GM06990 (cell line): ENCODE measurements around the gene TMEM164.

ENCODE experiments used
- DNase-seq: peaks from one replicate; pipeline ENCODE4 v3.0.0-alpha.2; 2011; ENCODE audit not compliant: insufficient read length; ENCODE audit errors: extremely low read depth
- H3K27me3 ChIP-seq: replicated peaks from 2 replicates; pipeline ENCODE4 v1.6.0; 2011; ENCODE audit warnings: low read length; ENCODE audit not compliant: control insufficient read depth, insufficient read depth
- H3K36me3 ChIP-seq: 2 replicates; pipeline ENCODE4 v1.5.1; 2011; ENCODE audit warnings: low read length; ENCODE audit not compliant: control insufficient read depth, insufficient read depth
- H3K4me3 ChIP-seq: replicated peaks from 2 replicates; pipeline ENCODE4 v1.5.1; 2011; ENCODE audit warnings: low read depth, mild to moderate bottlenecking, control low read depth, low read length
- CTCF ChIP-seq: IDR thresholded peaks from 2 replicates; pipeline ENCODE4 v1.5.1; 2011; ENCODE audit warnings: low read length, control low read depth, mild to moderate bottlenecking, inconsistent platforms; ENCODE audit not compliant: insufficient read depth, poor library complexity, severe bottlenecking

The TMEM164 gene

GRCh38 chrX:109990582-109991276 is 12.2 kb upstream of the TMEM164 start:
- no peak overlapping the region for H3K4me3 ChIP-seq
- H3K27me3 ChIP-seq: no peaks in the 10 kb centered on the region
- DNase-seq: no peak
- H3K36me3 ChIP-seq: no peaks in the 10 kb centered on the region
- TF ChIP-seq CTCF: no peak

DNA sequence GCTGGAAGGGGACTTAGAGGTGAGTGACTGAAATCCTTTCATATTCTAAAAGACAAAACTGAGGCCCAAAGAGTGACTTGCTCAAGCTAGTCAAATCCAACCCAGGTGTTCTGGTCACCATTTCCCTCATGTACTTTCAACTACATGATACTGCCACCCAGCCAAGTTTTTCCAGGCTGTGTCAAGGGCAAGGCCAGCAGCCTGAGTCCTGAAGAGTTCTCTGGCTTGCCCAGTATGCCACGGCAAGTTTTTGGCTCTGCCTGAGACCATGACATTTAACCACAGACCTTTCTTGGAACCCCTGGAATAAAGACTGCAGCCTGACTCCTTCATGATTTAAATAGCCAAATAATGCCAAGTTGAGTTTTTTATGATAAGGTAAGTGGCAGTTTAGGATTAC is 10.7 kb upstream of the TMEM164 start:
- Histone ChIP-seq H3K4me3 (no peak overlapping the region), H3K36me3 (no peaks in the 10 kb centered on the region), H3K27me3 (no peaks in the 10 kb centered on the region)
- DNase-seq: no peak
- no peak for TF ChIP-seq CTCF

DNA sequence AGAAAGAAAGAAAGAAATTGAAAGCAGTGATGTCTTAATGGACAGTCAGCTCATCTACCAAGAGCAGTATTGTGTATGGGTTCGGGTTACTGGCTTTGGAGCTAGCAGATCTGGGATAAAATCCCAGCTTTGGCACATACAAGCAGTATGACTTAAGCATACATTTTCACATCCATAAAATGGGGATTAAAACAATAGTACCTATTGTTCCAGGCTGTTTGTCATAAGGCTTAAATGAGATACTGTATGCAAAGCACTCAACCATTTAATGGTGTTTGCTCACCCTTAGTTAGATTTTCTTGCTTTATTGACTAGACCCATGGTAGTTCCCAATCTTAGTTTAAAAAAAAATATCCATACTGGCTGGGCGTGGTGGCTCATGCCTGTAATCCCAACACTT is 7.8 kb upstream of the TMEM164 start:
- no peak overlapping the region for H3K4me3 ChIP-seq
- H3K36me3 ChIP-seq: no peaks in the 10 kb centered on the region
- DNase-seq: no peak
- TF ChIP-seq CTCF: no peak
- no peaks in the 10 kb centered on the region for H3K27me3 ChIP-seq

- Histone ChIP-seq H3K4me3 (no peak overlapping the region), H3K36me3 (no peaks in the 10 kb centered on the region), H3K27me3 (no peaks in the 10 kb centered on the region)
- no peak for TF ChIP-seq CTCF
- DNase-seq: no peak
Measured at GRCh38 chrX:109997786-109998452, 5.0 kb upstream of the TMEM164 start.

DNA sequence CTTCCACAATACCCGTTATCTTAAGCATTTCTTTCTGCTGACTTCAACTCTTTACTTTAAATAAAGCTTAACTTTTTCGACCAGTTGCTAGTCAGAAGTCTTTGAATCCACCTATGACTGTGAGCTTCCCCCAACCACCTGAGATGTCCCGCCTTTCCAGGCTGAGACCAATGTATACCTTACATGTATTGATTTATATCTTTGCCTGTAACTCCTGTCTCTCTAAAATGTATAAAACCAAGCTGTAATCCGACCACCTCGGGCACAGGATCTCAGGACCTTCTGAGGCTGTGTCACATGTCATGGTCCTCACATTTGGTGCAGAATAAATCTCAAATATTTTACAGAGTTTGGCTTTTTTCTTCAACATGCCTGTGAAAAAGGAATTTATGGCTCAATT is 2.9 kb upstream of the TMEM164 start:
- H3K27me3 ChIP-seq: no peaks in the 10 kb centered on the region
- no peak overlapping the region for H3K4me3 ChIP-seq
- DNase-seq: no peak
- no peak for TF ChIP-seq CTCF
- H3K36me3 ChIP-seq: no peaks in the 10 kb centered on the region
